Small intestine (tissue), 7 donors: ENCODE data around the gene TPSD1. TPM values are rescaled to one million over a fixed set of nuclear protein-coding genes. Genes with fewer than 3 reads are reported as not detected.

Experiments used
- DNase-seq, 2 donors: peaks; one replicate each; pipeline versions ENCODE4 v3.0.0 to v3.0.0-alpha.2; 2013
- FAIRE-seq: peaks from 2 replicates; lab custom pipeline; 2012; peaks lifted over from hg19 to GRCh38; lab: Jason Lieb, UNC
- H3K27ac ChIP-seq, 3 donors: one replicate each; pipeline ENCODE4 v1.5.1; 2013; ENCODE audit warnings: low read length in 2 of 3, mild to moderate bottlenecking in 2 of 3, control low read depth in 1 of 3, inconsistent platforms in 1 of 3, low read depth in 1 of 3, moderate library complexity in 1 of 3
- H3K27me3 ChIP-seq, 3 donors: one replicate each; pipeline ENCODE4 v1.6.1; 2013; ENCODE audit warnings: low read length in 3 of 3, inconsistent platforms in 1 of 3; ENCODE audit not compliant: control insufficient read depth in 3 of 3, insufficient read depth in 3 of 3
- H3K36me3 ChIP-seq, 3 donors: one replicate each; pipeline ENCODE4 v1.6.1; 2013; ENCODE audit warnings: low read length in 3 of 3, inconsistent platforms in 1 of 3, low read depth in 1 of 3, mild to moderate bottlenecking in 1 of 3, moderate library complexity in 1 of 3; ENCODE audit not compliant: control insufficient read depth in 3 of 3, insufficient read depth in 2 of 3
- H3K4me1 ChIP-seq, 3 donors: one replicate each; pipeline ENCODE4 v1.6.1; 2013; ENCODE audit warnings: low read length in 2 of 3, inconsistent platforms in 1 of 3, low read depth in 1 of 3, mild to moderate bottlenecking in 1 of 3, moderate library complexity in 1 of 3; ENCODE audit not compliant: control insufficient read depth in 3 of 3, insufficient read depth in 2 of 3
- H3K4me3 ChIP-seq, 3 donors: one replicate each; pipeline ENCODE4 v1.5.1; 2013; ENCODE audit warnings: low read length in 3 of 3, control low read depth in 1 of 3, inconsistent platforms in 1 of 3, low read depth in 1 of 3, mild to moderate bottlenecking in 1 of 3, moderate library complexity in 1 of 3
- H3K9me3 ChIP-seq, 2 donors: one replicate each; pipeline ENCODE4 v1.6.1; 2013; ENCODE audit warnings: low read depth in 1 of 2, low read length in 1 of 2; ENCODE audit not compliant: control insufficient read depth in 2 of 2, insufficient read depth in 1 of 2
- WGBS, 3 donors: extraction: QIAGEN DNeasy Blood & Tissue Kit; methylation state at CpG; one replicate each; pipeline ENCODE4 v1.1.7; 2013; 5-methylcytosine and 5-hydroxymethylcytosine counted together
- polyA plus RNA-seq, 4 donors: library from polyadenylated mRNA; stranded (reverse) in 3 of 4; unstranded in 1 of 4; fragments of 200-250 nt in 3 of 4; fragments of 120-200 nt in 1 of 4; gene quantifications; one replicate each; pipeline versions ENCODE4 v1.2.1 to v1.2.3, GENCODE V29; 2013
- donor health status: healthy with polysubstance abuse.
- donor health status: control.
- donor health status: control.
- donor health status: Bipolar disorder and iron deficiency.
- donor health status: healthy.

The TPSD1 gene
- polyA plus RNA-seq, 4 donors = 0.06 to 1.3 (median 0.81) TPM; not detected in 1

- no peak overlapping the region for H3K4me3 ChIP-seq
- peaks cover 9 to 38% (median 15%) of the 10 kb centered on the region in 3 donors for H3K27me3 ChIP-seq
- FAIRE-seq (no peak), DNase-seq (no peak)
- 55 to 65% (median 62%) methylated on average over 34 to 36 of the region's 36 CpGs for WGBS, 3 donors
- no peaks in the 10 kb centered on the region for H3K36me3 ChIP-seq
- H3K27ac ChIP-seq = no peak overlapping the region
- no peaks in the 10 kb centered on the region for H3K4me1 ChIP-seq
- no peaks in the 10 kb centered on the region for H3K9me3 ChIP-seq
Measured at GRCh38 chr16:1260101-1260680, 4.3 kb downstream of the TPSD1 start.

GRCh38 chr16:1261131-1261892, 5.4 kb downstream of the TPSD1 start:
- Histone ChIP-seq H3K4me1 (no peaks in the 10 kb centered on the region), H3K36me3 (no peaks in the 10 kb centered on the region), H3K27me3 (peaks cover 9 to 40% (median 15%) of the 10 kb centered on the region in 3 donors), H3K9me3 (no peaks in the 10 kb centered on the region), H3K4me3 (no peak overlapping the region), H3K27ac (no peak overlapping the region)
- WGBS, 3 donors = 8 to 14% (median 13%) methylated on average over 38 to 47 of the region's 47 CpGs
- FAIRE-seq = no peak
- no peak for DNase-seq

GRCh38 chr16:1262210-1262845, 6.5 kb downstream of the TPSD1 start:
- FAIRE-seq = no peak
- Histone ChIP-seq H3K36me3 (no peaks in the 10 kb centered on the region), H3K4me1 (no peaks in the 10 kb centered on the region), H3K27me3 (peaks cover 6 to 40% (median 15%) of the 10 kb centered on the region in 3 donors), H3K27ac (no peak overlapping the region), H3K9me3 (no peaks in the 10 kb centered on the region), H3K4me3 (no peak overlapping the region)
- no peak for DNase-seq
- 80 to 84% (median 80%) methylated on average over 30 to 32 of the region's 32 CpGs for WGBS, 3 donors

- DNase-seq (no peak), FAIRE-seq (no peak)
- H3K36me3 ChIP-seq = no peaks in the 10 kb centered on the region
- H3K4me3 ChIP-seq = no peak overlapping the region
- no peaks in the 10 kb centered on the region for H3K9me3 ChIP-seq
- H3K27ac ChIP-seq = no peak overlapping the region
- no peaks in the 10 kb centered on the region for H3K4me1 ChIP-seq
- H3K27me3 ChIP-seq = peaks cover 6 to 40% (median 15%) of the 10 kb centered on the region in 3 donors
- 75 to 84% (median 81%) methylated on average over 8 to 9 of the region's 9 CpGs for WGBS, 3 donors
Measured at GRCh38 chr16:1262846-1263221, 7.0 kb downstream of the TPSD1 start.

GRCh38 chr16:1263591-1264344, 7.9 kb downstream of the TPSD1 start:
- no peak overlapping the region for H3K4me3 ChIP-seq
- DNase-seq (no peak), FAIRE-seq (no peak)
- H3K27me3 ChIP-seq = peaks cover 6 to 40% (median 15%) of the 10 kb centered on the region in 3 donors
- H3K36me3 ChIP-seq = no peaks in the 10 kb centered on the region
- WGBS, 3 donors = 60 to 81% (median 66%) methylated on average over 15 of the region's 15 CpGs
- no peaks in the 10 kb centered on the region for H3K9me3 ChIP-seq
- H3K4me1 ChIP-seq = no peaks in the 10 kb centered on the region
- H3K27ac ChIP-seq = no peak overlapping the region

- DNase-seq (no peak), FAIRE-seq (no peak)
- no peaks in the 10 kb centered on the region for H3K4me1 ChIP-seq
- no peak overlapping the region for H3K27ac ChIP-seq
- H3K36me3 ChIP-seq = no peaks in the 10 kb centered on the region
- 96 to 97% (median 96%) methylated on average over 16 of the region's 16 CpGs for WGBS, 3 donors
- no peak overlapping the region for H3K4me3 ChIP-seq
- H3K27me3 ChIP-seq = peaks cover 6 to 32% (median 15%) of the 10 kb centered on the region in 3 donors
- H3K9me3 ChIP-seq = no peaks in the 10 kb centered on the region
Measured at GRCh38 chr16:1264345-1265089, 8.6 kb downstream of the TPSD1 start.

- no peak overlapping the region for H3K4me3 ChIP-seq
- no peaks in the 10 kb centered on the region for H3K36me3 ChIP-seq
- peaks cover 3 to 26% (median 8%) of the 10 kb centered on the region in 3 donors for H3K27me3 ChIP-seq
- WGBS, 3 donors = 81 to 82% (median 82%) methylated on average over 13 of the region's 13 CpGs
- no peak for FAIRE-seq
- no peak overlapping the region for H3K27ac ChIP-seq
- no peak for DNase-seq
- H3K9me3 ChIP-seq = no peaks in the 10 kb centered on the region
- H3K4me1 ChIP-seq = no peaks in the 10 kb centered on the region
Measured at GRCh38 chr16:1265090-1265630, 9.3 kb downstream of the TPSD1 start.
